ENCODE measurements around the gene FILIP1L. TPM values are rescaled to one million over a fixed set of nuclear protein-coding genes. Genes with fewer than 3 reads are reported as not detected.

FILIP1L gene
- total and polyA plus RNA-seq, 2 of the 8 experiments (the other 6 are each of a cell fraction or from before 2014, with no cell fraction given), result 0.06 to 0.09 TPM

- TF ChIP-seq RFX5 (IDR thresholded peaks at IDR 0.05; ENCODE audit: borderline replicate concordance, low read depth, low read length) (no peak), GABPA (IDR thresholded peaks at IDR 0.05; ENCODE audit: borderline replicate concordance, insufficient read depth, low read length) (no peak)
These were observed 252.1 kb downstream of the FILIP1L start (continued) for GRCh38 chr3:99862208-99862607.

All from H1 (cell line).